CD4-positive, alpha-beta T cell treated with Interleukin-1 beta for 1 hour (primary cell): ENCODE results near the gene COL4A1.

Source experiments
- DNase-seq, 2 donors: peaks; one replicate each; pipeline ENCODE4 v3.0.0-alpha.2; 2020 to 2022

The COL4A1 gene

GRCh38 chr13:110233181-110233950 lies 73.6 kb downstream of the COL4A1 start:
- no peak for DNase-seq

GRCh38 chr13:110232756-110233155 lies 74.2 kb downstream of the COL4A1 start:
- no peak for DNase-seq

GRCh38 chr13:110232142-110232541 lies 74.8 kb downstream of the COL4A1 start:
- DNase-seq, result no peak

GRCh38 chr13:110231348-110232047 lies 75.5 kb downstream of the COL4A1 start:
- DNase-seq, result no peak

GRCh38 chr13:110230661-110231347 lies 76.2 kb downstream of the COL4A1 start:
- no peak for DNase-seq

- no peak for DNase-seq
Measured at GRCh38 chr13:110229905-110230563, 76.9 kb downstream of the COL4A1 start.

GRCh38 chr13:110228936-110229904 lies 77.7 kb downstream of the COL4A1 start:
- no peak for DNase-seq

- no peak for DNase-seq
Measured at GRCh38 chr13:110227864-110228643, 78.9 kb downstream of the COL4A1 start.

- no peak for DNase-seq
Measured at GRCh38 chr13:110227416-110227815, 79.5 kb downstream of the COL4A1 start.

GRCh38 chr13:110225609-110226574 lies 81.1 kb downstream of the COL4A1 start:
- no peak for DNase-seq

- DNase-seq, result no peak
Measured at GRCh38 chr13:110225003-110225402, 82.0 kb downstream of the COL4A1 start.

GRCh38 chr13:110224519-110224918 lies 82.4 kb downstream of the COL4A1 start:
- DNase-seq, result no peak

GRCh38 chr13:110221406-110222117 lies 85.4 kb downstream of the COL4A1 start:
- DNase-seq, result no peak

- DNase-seq, result no peak
Measured at GRCh38 chr13:110220471-110220870, 86.5 kb downstream of the COL4A1 start.

GRCh38 chr13:110218581-110219201 lies 88.3 kb downstream of the COL4A1 start:
- DNase-seq, result no peak

- DNase-seq, result no peak
Measured at GRCh38 chr13:110217811-110218210, 89.1 kb downstream of the COL4A1 start.

GRCh38 chr13:110217085-110217484 lies 89.9 kb downstream of the COL4A1 start:
- DNase-seq, result no peak

GRCh38 chr13:110216398-110217041 lies 90.4 kb downstream of the COL4A1 start:
- no peak for DNase-seq
